RWPE1 (cell line): Measurements from ENCODE around the gene LY6G6F.

ENCODE experiments used
- CTCF ChIA-PET: fragments of 350-600 bp; sonication (Branson Sonifier 250); formaldehyde crosslinking; extraction: SDS; loops from one replicate; lab custom pipeline; 2021; lab: Yijun Ruan, JAX
- POLR2A ChIA-PET: fragments of 400-600 bp; formaldehyde crosslinking; extraction: SDS; loops from one replicate; lab custom pipeline; 2020; ENCODE audit warnings: antibody characterized with exemption; ENCODE audit not compliant: low non-redundant PET; lab: Yijun Ruan, JAX
- DNase-seq: peaks from one replicate; pipeline ENCODE4 v3.0.0; 2012; ENCODE audit warnings: low spot score
- H3K27ac ChIP-seq: fragments of 450-650 bp; 2 replicates; pipeline ENCODE4 v1.5.1; 2017
- CTCF ChIP-seq: fragments of 450-650 bp; conservative IDR thresholded peaks from 2 replicates; pipeline ENCODE4 v1.5.1; 2017; ENCODE audit warnings: low read depth, mild to moderate bottlenecking

The LY6G6F gene

GRCh38 chr6:31706599-31706998, at the start of gene LY6G6F:
Gene LY6G6F, plus strand, starts transcription at chr6:31706866. Its CDS starts 41 bp downstream, at chr6:31706907.
- ChIA-PET CTCF (interaction anchor here (1.0 kb wide), 1 partner anchor 23 kb away, joined by 3 read pairs; no protein-coding TSS in a partner anchor), POLR2A (no interaction called here)
- no peak for TF ChIP-seq CTCF
- H3K27ac ChIP-seq, result no peak within 1 kb of the TSS
- no peak for DNase-seq

GRCh38 chr6:31657406-31658157, 49.1 kb upstream of the LY6G6F start:
- no peak for DNase-seq
- CTCF ChIA-PET, result interaction anchor here (0.6 to 1.0 kb wide), 3 partner anchors 13 to 409 kb away, joined by 3 to 5 read pairs (median 3); partner anchors contain the start of genes ATP6V1G2 and NFKBIL1
- no peak for TF ChIP-seq CTCF
- POLR2A ChIA-PET, result no interaction called here
- peak overlapping the region; percentile 31 for H3K27ac ChIP-seq

- POLR2A ChIA-PET, result no interaction called here
- peak overlapping the region; percentile 25; the same call in 1 of the 2 replicates for H3K27ac ChIP-seq
- no peak for TF ChIP-seq CTCF
- DNase-seq, result no peak
- CTCF ChIA-PET, result interaction anchor here (0.6 to 1.0 kb wide), 3 partner anchors 13 to 409 kb away, joined by 3 to 5 read pairs (median 3); partner anchors contain the start of genes ATP6V1G2 and NFKBIL1
Measured at GRCh38 chr6:31658158-31658688, 48.4 kb upstream of the LY6G6F start.

GRCh38 chr6:31658983-31659648, 47.5 kb upstream of the LY6G6F start:
- POLR2A ChIA-PET, result no interaction called here
- TF ChIP-seq CTCF, result no peak
- no peak for DNase-seq
- peak overlapping the region; percentile 88 for H3K27ac ChIP-seq
- CTCF ChIA-PET, result no interaction called here

GRCh38 chr6:31659649-31660380, 46.9 kb upstream of the LY6G6F start:
- TF ChIP-seq CTCF, result no peak
- POLR2A ChIA-PET, result interaction anchor here (0.9 to 1.0 kb wide), 2 partner anchors 10 to 76 kb away, joined by 3 to 4 read pairs; no protein-coding TSS in a partner anchor
- peak; percentile 38 for DNase-seq
- peak overlapping the region; percentile 88 for H3K27ac ChIP-seq
- CTCF ChIA-PET, result no interaction called here
